Activated CD8-positive, alpha-beta memory T cell treated with anti-CD3 and anti-CD28 coated beads, Interleukin-2, amount 10 ng/mL, durations not matched to agents 7 days and 5 days (primary cell): ENCODE measurements around the gene KIF26A. TPM values are rescaled to one million over a fixed set of nuclear protein-coding genes. Genes with fewer than 3 reads are reported as not detected.

Experiments used
- ATAC-seq: fragments of 150-1000 bp; cut with Tn5 transposase; one replicate; pipeline ENCODE4 v1.10.0; 2021; ENCODE audit warnings: moderate library complexity
- CTCF ChIA-PET: fragments of 350-600 bp; sonication (Branson Sonifier 250); formaldehyde crosslinking; loops from one replicate; lab custom pipeline; 2021; ENCODE audit warnings: antibody characterized with exemption; lab: Charles Lee
- DNase-seq: peaks from one replicate; pipeline ENCODE4 v3.0.0-alpha.2; 2020
- H3K27ac Mint-ChIP-seq: one replicate; pipeline ENCODE4 v1.8.0; 2021; ENCODE audit warnings: mild to moderate bottlenecking, mixed read lengths
- H3K27me3 Mint-ChIP-seq: one replicate; pipeline ENCODE4 v1.8.0; 2021; ENCODE audit warnings: mixed read lengths
- H3K36me3 Mint-ChIP-seq: one replicate; pipeline ENCODE4 v1.8.0; 2021; ENCODE audit warnings: mild to moderate bottlenecking, mixed read lengths
- H3K4me1 Mint-ChIP-seq: one replicate; pipeline ENCODE4 v1.8.0; 2021; ENCODE audit warnings: mixed read lengths
- H3K4me3 Mint-ChIP-seq: one replicate; pipeline ENCODE4 v1.8.0; 2021; ENCODE audit warnings: mild to moderate bottlenecking, moderate library complexity, mixed read lengths
- H3K9me3 Mint-ChIP-seq: one replicate; pipeline ENCODE4 v1.8.0; 2022; ENCODE audit warnings: low read depth, mixed read lengths
- total RNA-seq, 2 experiments: library from RNA; stranded (reverse); gene quantifications; one replicate each; pipeline ENCODE4 v1.2.3, GENCODE V29; 2021

KIF26A gene
- total RNA-seq, 2 experiments from 2014 or later: 0.21 to 1.1 TPM

- no peaks in the 10 kb centered on the region for H3K36me3 Mint-ChIP-seq
- no peaks in the 10 kb centered on the region for H3K9me3 Mint-ChIP-seq
- H3K27ac Mint-ChIP-seq: no peak overlapping the region
- DNase-seq: no peak
- H3K4me3 Mint-ChIP-seq: no peak overlapping the region
- peaks cover 17% of the 10 kb centered on the region for H3K27me3 Mint-ChIP-seq
- no peaks in the 10 kb centered on the region for H3K4me1 Mint-ChIP-seq
- CTCF ChIA-PET: no interaction called here
- ATAC-seq: no peak
Observed at GRCh38 chr14:104112609-104113571, 25.5 kb upstream of the KIF26A start.

- DNase-seq: no peak
- CTCF ChIA-PET: no interaction called here
- H3K27ac Mint-ChIP-seq: no peak overlapping the region
Observed at GRCh38 chr14:104113631-104114420, 24.6 kb upstream of the KIF26A start.

GRCh38 chr14:104114421-104115130 lies 23.8 kb upstream of the KIF26A start:
- H3K36me3 Mint-ChIP-seq: no peaks in the 10 kb centered on the region
- no peaks in the 10 kb centered on the region for H3K9me3 Mint-ChIP-seq
- ATAC-seq: no peak
- CTCF ChIA-PET: no interaction called here
- H3K4me1 Mint-ChIP-seq: no peaks in the 10 kb centered on the region
- no peak overlapping the region for H3K4me3 Mint-ChIP-seq
- peaks cover 26% of the 10 kb centered on the region for H3K27me3 Mint-ChIP-seq
- H3K27ac Mint-ChIP-seq: no peak overlapping the region
- no peak for DNase-seq

More at GRCh38 chr14:104113631-104114420, 24.6 kb upstream of the KIF26A start:
- Mint-ChIP-seq H3K9me3 (no peaks in the 10 kb centered on the region), H3K36me3 (no peaks in the 10 kb centered on the region), H3K4me1 (no peaks in the 10 kb centered on the region), H3K4me3 (no peak overlapping the region), H3K27me3 (peaks cover 26% of the 10 kb centered on the region)
- no peak for ATAC-seq

GRCh38 chr14:104115131-104115600 lies 23.2 kb upstream of the KIF26A start:
- no peaks in the 10 kb centered on the region for H3K9me3 Mint-ChIP-seq
- CTCF ChIA-PET: no interaction called here
- H3K4me1 Mint-ChIP-seq: no peaks in the 10 kb centered on the region
- ATAC-seq (no peak), DNase-seq (no peak)
- H3K27ac Mint-ChIP-seq: no peak overlapping the region
- H3K27me3 Mint-ChIP-seq: peaks cover 26% of the 10 kb centered on the region
- H3K36me3 Mint-ChIP-seq: no peaks in the 10 kb centered on the region
- H3K4me3 Mint-ChIP-seq: no peak overlapping the region

- H3K9me3 Mint-ChIP-seq: no peaks in the 10 kb centered on the region
- ATAC-seq (no peak), DNase-seq (no peak)
- peaks cover 29% of the 10 kb centered on the region for H3K27me3 Mint-ChIP-seq
- no peaks in the 10 kb centered on the region for H3K4me1 Mint-ChIP-seq
- no peak overlapping the region for H3K27ac Mint-ChIP-seq
- CTCF ChIA-PET: interaction anchor here (0.7 kb wide), 1 partner anchor 433 kb away, joined by 3 read pairs; no protein-coding TSS in a partner anchor
- H3K36me3 Mint-ChIP-seq: no peaks in the 10 kb centered on the region
- H3K4me3 Mint-ChIP-seq: no peak overlapping the region
Observed at GRCh38 chr14:104115691-104116287, 22.6 kb upstream of the KIF26A start.

GRCh38 chr14:104116288-104116755 lies 22.1 kb upstream of the KIF26A start:
- no peak overlapping the region for H3K4me3 Mint-ChIP-seq
- H3K4me1 Mint-ChIP-seq: no peaks in the 10 kb centered on the region
- peaks cover 33% of the 10 kb centered on the region for H3K27me3 Mint-ChIP-seq
- ATAC-seq (peak; percentile 18), DNase-seq (no peak)
- CTCF ChIA-PET: interaction anchor here (0.7 kb wide), 1 partner anchor 432 kb away, joined by 3 read pairs; no protein-coding TSS in a partner anchor
- no peaks in the 10 kb centered on the region for H3K9me3 Mint-ChIP-seq
- no peaks in the 10 kb centered on the region for H3K36me3 Mint-ChIP-seq
- no peak overlapping the region for H3K27ac Mint-ChIP-seq

GRCh38 chr14:104116756-104117340 lies 21.5 kb upstream of the KIF26A start:
- ATAC-seq: peak; percentile 45
- H3K27ac Mint-ChIP-seq: no peak overlapping the region
- H3K27me3 Mint-ChIP-seq: peaks cover 36% of the 10 kb centered on the region
- H3K9me3 Mint-ChIP-seq: no peaks in the 10 kb centered on the region
- no peak for DNase-seq
- H3K4me1 Mint-ChIP-seq: no peaks in the 10 kb centered on the region
- H3K36me3 Mint-ChIP-seq: no peaks in the 10 kb centered on the region
- CTCF ChIA-PET: no interaction called here
- H3K4me3 Mint-ChIP-seq: no peak overlapping the region

GRCh38 chr14:104117341-104118005 lies 20.9 kb upstream of the KIF26A start:
- no peak for ATAC-seq
- Mint-ChIP-seq H3K27ac (no peak overlapping the region), H3K4me1 (no peaks in the 10 kb centered on the region), H3K9me3 (no peaks in the 10 kb centered on the region), H3K27me3 (peaks cover 36% of the 10 kb centered on the region), H3K4me3 (no peak overlapping the region), H3K36me3 (no peaks in the 10 kb centered on the region)
- no peak for DNase-seq
- CTCF ChIA-PET: no interaction called here

- no peaks in the 10 kb centered on the region for H3K9me3 Mint-ChIP-seq
- ATAC-seq (no peak), DNase-seq (no peak)
- CTCF ChIA-PET: no interaction called here
- H3K27me3 Mint-ChIP-seq: peaks cover 41% of the 10 kb centered on the region
- no peak overlapping the region for H3K4me3 Mint-ChIP-seq
- no peak overlapping the region for H3K27ac Mint-ChIP-seq
- no peaks in the 10 kb centered on the region for H3K36me3 Mint-ChIP-seq
- no peaks in the 10 kb centered on the region for H3K4me1 Mint-ChIP-seq
Observed at GRCh38 chr14:104118006-104118844, 20.2 kb upstream of the KIF26A start.

- Mint-ChIP-seq H3K4me3 (no peak overlapping the region), H3K4me1 (no peaks in the 10 kb centered on the region), H3K27me3 (peaks cover 45% of the 10 kb centered on the region), H3K27ac (no peak overlapping the region), H3K9me3 (peaks cover 2% of the 10 kb centered on the region), H3K36me3 (no peaks in the 10 kb centered on the region)
- ATAC-seq (no peak), DNase-seq (no peak)
- CTCF ChIA-PET: no interaction called here
Observed at GRCh38 chr14:104119119-104119487, 19.3 kb upstream of the KIF26A start.

- ATAC-seq (no peak), DNase-seq (no peak)
- no peak overlapping the region for H3K27ac Mint-ChIP-seq
- no peaks in the 10 kb centered on the region for H3K4me1 Mint-ChIP-seq
- CTCF ChIA-PET: interaction anchor here (1.2 to 2.8 kb wide), 2 partner anchors 11 to 42 kb away, joined by 3 to 8 read pairs; no protein-coding TSS in a partner anchor
- H3K9me3 Mint-ChIP-seq: peaks cover 2% of the 10 kb centered on the region
- no peak overlapping the region for H3K4me3 Mint-ChIP-seq
- no peaks in the 10 kb centered on the region for H3K36me3 Mint-ChIP-seq
- H3K27me3 Mint-ChIP-seq: peaks cover 44% of the 10 kb centered on the region
Observed at GRCh38 chr14:104119488-104120251, 18.7 kb upstream of the KIF26A start.
